ENCODE measurements around the gene HPGD. TPM values are rescaled to one million over a fixed set of nuclear protein-coding genes. Genes with fewer than 3 reads are reported as not detected.

HPGD gene
- total RNA-seq, 1 experiment from 2014 or later: 1.2 TPM

DNA sequence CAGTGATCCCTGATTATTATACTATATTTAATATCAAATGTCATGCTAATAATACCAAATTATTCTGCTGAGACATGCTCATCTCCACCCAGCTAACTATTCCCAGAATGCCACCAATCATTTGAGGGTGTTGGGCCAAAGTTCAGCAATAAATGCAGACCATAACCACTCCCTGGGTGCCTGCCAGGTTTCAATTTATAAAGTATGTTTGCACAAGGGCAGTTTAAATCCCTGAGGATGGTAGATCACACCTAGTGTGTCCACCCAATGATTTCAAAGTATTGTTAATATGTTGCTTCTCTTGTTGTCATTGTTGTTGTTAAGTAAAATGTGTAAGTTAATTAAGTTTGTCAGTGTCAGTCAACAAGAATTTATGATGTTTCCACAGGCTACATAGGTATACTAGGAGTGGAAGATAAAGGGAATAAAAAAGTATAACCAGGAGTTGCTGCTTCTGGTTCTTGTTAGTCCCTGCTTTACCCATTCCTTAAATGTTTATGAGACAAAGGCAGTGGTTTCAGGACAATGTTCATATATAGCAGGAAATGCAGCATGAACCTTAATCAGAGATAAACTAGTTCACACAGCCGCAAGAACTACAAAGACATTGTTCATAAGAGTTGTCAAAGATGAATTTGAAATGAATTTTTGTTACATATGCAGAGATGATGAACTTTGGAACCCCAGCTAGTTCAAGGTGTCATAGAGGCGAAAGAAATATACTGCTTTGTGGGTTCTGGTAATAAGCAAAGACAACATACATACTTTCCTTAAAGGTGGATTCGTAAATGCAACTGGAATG lies 25.5 kb downstream of the HPGD start:
- no TSS peak for BruUV-seq (replicated peaks)
- no peaks in the 10 kb centered on the region for H3K27me3 ChIP-seq (ENCODE audit: control insufficient read depth, insufficient read depth, low read length)
- intact Hi-C loops (cut with micrococcal nuclease; ENCODE audit: unreplicated experiment): no loop called here
- no peak for DNase-seq (ENCODE audit: low read depth, low spot score)
- TF ChIP-seq POLR2AphosphoS5 (IDR thresholded peaks at IDR 0.05; ENCODE audit: low read depth, low read length) (no peak), TCF7L2 (IDR thresholded peaks at IDR 0.05; ENCODE audit: low read depth, low read length) (no peak), SIN3A (IDR thresholded peaks at IDR 0.05; ENCODE audit: borderline replicate concordance, insufficient read depth, low read depth, low read length) (no peak), CTCF (IDR thresholded peaks at IDR 0.05) (no peak)
- in situ Hi-C loops (cut with HindIII; ENCODE audit: low pct_unique_long_range_greater_than_20kb, low sequenced_read_pairs): no loop called here
- POLR2A ChIA-PET: no interaction called here
- CTCF ChIA-PET: no interaction called here
- no peak overlapping the region for H3K4me3 ChIP-seq (ENCODE audit: low read depth in 2 of 2, low read length in 2 of 2)
- no peak overlapping the region for H3K27ac ChIP-seq (ENCODE audit: low read length)
- no peaks in the 10 kb centered on the region for H3K9me3 ChIP-seq (ENCODE audit: control insufficient read depth, insufficient read depth, low read depth, low read length)
- no peak for ATAC-seq
- H3K36me3 ChIP-seq (ENCODE audit: control insufficient read depth, insufficient read depth, low read length): no peaks in the 10 kb centered on the region
- H3K4me1 ChIP-seq (ENCODE audit: control insufficient read depth, insufficient read depth, low read length): no peaks in the 10 kb centered on the region

DNA sequence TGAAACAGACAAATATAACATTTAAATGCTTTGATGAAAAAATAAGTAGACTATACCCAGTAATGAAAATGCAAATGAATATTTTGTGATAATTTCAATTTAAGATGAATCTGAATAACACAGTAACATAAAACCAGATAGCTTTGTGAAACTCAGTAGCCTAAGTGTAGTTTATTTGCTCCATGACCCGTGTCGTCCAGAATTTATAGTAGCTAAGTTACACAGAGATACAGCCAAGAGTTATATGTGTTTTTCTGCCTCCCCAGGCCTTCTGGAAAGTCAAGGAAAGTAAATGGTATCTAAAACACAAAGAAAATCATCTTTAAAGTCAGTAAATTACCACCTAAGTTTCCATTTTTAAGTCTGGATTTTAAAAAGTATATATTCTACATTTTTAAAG lies 26.7 kb downstream of the HPGD start:
- DNase-seq (ENCODE audit: low read depth, low spot score) (no peak), ATAC-seq (no peak)
- BruUV-seq (replicated peaks): no TSS peak
- ChIA-PET CTCF (no interaction called here), POLR2A (no interaction called here)
- Histone ChIP-seq H3K9me3 (ENCODE audit: control insufficient read depth, insufficient read depth, low read depth, low read length) (no peaks in the 10 kb centered on the region), H3K27me3 (ENCODE audit: control insufficient read depth, insufficient read depth, low read length) (no peaks in the 10 kb centered on the region), H3K27ac (ENCODE audit: low read length) (no peak overlapping the region), H3K36me3 (ENCODE audit: control insufficient read depth, insufficient read depth, low read length) (no peaks in the 10 kb centered on the region), H3K4me3 (ENCODE audit: low read depth in 2 of 2, low read length in 2 of 2) (no peak overlapping the region), H3K4me1 (ENCODE audit: control insufficient read depth, insufficient read depth, low read length) (no peaks in the 10 kb centered on the region)
- TF ChIP-seq, protein P1, sequence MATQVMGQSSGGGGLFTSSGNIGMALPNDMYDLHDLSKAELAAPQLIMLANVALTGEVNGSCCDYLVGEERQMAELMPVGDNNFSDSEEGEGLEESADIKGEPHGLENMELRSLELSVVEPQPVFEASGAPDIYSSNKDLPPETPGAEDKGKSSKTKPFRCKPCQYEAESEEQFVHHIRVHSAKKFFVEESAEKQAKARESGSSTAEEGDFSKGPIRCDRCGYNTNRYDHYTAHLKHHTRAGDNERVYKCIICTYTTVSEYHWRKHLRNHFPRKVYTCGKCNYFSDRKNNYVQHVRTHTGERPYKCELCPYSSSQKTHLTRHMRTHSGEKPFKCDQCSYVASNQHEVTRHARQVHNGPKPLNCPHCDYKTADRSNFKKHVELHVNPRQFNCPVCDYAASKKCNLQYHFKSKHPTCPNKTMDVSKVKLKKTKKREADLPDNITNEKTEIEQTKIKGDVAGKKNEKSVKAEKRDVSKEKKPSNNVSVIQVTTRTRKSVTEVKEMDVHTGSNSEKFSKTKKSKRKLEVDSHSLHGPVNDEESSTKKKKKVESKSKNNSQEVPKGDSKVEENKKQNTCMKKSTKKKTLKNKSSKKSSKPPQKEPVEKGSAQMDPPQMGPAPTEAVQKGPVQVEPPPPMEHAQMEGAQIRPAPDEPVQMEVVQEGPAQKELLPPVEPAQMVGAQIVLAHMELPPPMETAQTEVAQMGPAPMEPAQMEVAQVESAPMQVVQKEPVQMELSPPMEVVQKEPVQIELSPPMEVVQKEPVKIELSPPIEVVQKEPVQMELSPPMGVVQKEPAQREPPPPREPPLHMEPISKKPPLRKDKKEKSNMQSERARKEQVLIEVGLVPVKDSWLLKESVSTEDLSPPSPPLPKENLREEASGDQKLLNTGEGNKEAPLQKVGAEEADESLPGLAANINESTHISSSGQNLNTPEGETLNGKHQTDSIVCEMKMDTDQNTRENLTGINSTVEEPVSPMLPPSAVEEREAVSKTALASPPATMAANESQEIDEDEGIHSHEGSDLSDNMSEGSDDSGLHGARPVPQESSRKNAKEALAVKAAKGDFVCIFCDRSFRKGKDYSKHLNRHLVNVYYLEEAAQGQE (IDR thresholded peaks at IDR 0.05; ENCODE audit: insufficient read depth in 1 of 2, low read depth in 2 of 2, low read length in 1 of 2): no peak
- TF ChIP-seq TCF7L2 (IDR thresholded peaks at IDR 0.05; ENCODE audit: low read depth, low read length): no peak
- no peak for TF ChIP-seq POLR2AphosphoS5 (IDR thresholded peaks at IDR 0.05; ENCODE audit: low read depth, low read length)
- TF ChIP-seq SIN3A (IDR thresholded peaks at IDR 0.05; ENCODE audit: borderline replicate concordance, insufficient read depth, low read depth, low read length): no peak
- no peak for TF ChIP-seq CTCF (IDR thresholded peaks at IDR 0.05)
- in situ Hi-C loops (cut with HindIII; ENCODE audit: low pct_unique_long_range_greater_than_20kb, low sequenced_read_pairs) (no loop called here), intact Hi-C loops (cut with micrococcal nuclease; ENCODE audit: unreplicated experiment) (no loop called here)

All from Panc1 (cell line).